ENCODE results near the gene PARD3.

DNA sequence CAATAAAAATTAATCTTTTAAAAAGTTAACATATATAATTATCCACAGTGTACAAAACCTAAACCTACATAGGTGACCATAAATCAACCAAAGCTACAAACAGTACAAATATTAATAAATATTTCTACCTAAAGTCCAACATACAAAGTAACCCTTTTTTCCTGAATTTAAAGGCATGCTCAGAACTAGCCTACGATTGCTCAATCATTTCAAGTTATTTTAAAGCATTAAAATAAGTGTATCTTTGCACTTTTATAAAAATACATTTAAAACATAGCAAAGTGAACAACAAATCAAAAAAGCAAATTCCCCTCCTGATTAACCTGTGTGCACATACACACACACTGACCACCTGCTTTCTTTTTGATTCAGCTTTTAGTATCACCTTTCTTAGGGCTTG is 202.2 kb downstream of the PARD3 start:
- TF ChIP-seq ARID4B (CRISPR knock-in tag; IDR thresholded peaks at IDR 0.05; ENCODE audit: borderline replicate concordance) (no peak), ZNF512 (CRISPR knock-in tag; IDR thresholded peaks at IDR 0.05; ENCODE audit: borderline replicate concordance) (no peak)
- TF ChIP-seq, protein P1, sequence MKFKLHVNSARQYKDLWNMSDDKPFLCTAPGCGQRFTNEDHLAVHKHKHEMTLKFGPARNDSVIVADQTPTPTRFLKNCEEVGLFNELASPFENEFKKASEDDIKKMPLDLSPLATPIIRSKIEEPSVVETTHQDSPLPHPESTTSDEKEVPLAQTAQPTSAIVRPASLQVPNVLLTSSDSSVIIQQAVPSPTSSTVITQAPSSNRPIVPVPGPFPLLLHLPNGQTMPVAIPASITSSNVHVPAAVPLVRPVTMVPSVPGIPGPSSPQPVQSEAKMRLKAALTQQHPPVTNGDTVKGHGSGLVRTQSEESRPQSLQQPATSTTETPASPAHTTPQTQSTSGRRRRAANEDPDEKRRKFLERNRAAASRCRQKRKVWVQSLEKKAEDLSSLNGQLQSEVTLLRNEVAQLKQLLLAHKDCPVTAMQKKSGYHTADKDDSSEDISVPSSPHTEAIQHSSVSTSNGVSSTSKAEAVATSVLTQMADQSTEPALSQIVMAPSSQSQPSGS (CRISPR knock-in tag; IDR thresholded peaks at IDR 0.05; ENCODE audit: borderline replicate concordance, low read depth), result no peak
